ENCODE measurements around the gene NCKIPSD.

The NCKIPSD gene

DNA sequence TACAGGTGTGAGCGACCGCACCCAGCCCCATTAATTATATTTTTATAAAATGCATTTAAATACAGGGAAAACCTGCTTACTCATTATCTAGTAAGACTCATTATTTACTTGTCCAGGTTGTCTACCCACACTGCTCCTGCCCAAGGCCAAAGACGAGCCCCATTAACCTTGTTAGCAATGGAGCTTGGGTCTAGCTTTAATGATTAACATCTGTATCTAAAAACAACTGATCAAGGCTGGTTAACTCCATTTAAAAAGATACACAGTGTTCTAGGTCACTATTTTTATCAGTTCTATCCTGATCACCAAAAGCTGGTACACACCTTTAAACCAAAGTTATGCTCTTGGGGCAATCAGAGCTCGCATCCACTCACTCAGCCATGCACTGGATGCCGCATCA, 10.4 kb upstream of the NCKIPSD start:
- DNase-seq, result no peak

DNA sequence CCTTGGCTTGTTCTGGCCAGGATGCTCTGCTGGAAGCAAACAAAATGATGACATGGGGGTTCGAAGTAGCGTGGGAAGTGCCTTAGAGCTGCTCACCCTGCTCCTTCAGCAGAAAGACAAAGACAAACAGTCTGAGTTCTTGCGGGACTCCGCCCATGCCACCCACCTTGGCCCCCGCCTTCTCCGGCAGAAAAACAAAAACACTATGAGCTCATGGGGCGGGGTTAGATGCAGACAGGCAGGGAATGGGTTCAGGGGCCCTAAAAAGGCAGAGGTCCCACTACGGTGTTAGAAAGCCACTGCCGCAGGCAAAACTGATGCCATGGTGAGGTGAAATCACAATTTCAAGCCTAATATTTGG, 9.7 kb upstream of the NCKIPSD start:
- no peak for DNase-seq

DNA sequence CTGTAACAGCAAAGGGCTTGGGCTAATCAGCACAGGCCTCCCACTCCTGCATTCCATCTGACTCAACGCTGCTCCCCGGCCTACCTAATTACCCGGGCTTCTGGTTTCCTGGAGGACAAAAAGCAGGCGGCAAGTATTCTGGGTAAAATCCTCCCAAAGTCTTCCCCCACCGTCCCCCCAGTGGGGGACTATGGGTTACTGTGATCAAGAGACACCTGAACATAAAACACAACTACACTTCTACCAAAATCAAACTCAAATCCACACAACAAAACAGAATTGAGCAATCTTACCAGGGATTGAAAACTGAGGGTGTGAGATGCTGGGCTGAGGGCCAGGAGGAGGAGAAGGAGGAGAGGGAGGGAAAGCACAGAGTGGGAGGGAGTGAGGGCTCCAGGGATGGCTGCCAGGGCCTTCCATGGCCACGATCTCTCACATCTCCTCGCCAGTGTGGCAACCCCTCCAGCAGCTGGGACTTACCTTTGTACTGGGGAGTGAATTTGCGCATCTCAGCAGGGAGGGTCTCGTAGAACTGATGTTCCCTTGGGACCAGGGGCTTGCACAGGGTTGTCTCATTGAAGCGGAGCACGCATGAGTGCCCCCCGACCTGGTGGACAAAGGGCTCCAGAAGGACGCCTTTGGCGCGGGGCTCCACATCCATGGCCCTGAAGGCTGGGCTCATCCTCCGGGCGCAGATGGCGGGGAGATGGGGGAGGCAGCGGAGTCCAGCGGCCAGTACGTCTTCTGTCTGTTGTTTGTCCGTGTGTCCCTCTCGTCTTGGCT, 9.1 kb upstream of the NCKIPSD start:
- DNase-seq, result no peak

DNA sequence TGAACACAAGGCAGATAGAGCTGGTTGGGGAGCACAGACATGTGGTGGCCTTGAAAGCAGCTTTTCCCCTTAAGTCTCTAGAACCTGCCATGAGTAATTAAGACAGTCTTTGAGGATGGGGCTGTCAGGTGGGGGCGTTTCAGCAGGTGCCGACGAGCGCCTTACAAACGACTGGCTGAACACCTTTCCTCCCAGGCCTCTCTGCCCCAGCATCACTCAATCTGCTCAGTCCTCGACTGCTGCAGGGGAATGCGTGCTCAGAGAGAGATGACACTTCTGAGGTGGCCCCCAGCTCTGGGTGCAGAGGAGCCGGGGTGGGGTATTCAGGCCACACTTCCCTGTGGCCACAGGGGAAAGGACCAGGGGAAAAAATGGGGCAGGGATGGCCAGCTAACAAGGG, 8.1 kb upstream of the NCKIPSD start:
- DNase-seq, result no peak

DNA sequence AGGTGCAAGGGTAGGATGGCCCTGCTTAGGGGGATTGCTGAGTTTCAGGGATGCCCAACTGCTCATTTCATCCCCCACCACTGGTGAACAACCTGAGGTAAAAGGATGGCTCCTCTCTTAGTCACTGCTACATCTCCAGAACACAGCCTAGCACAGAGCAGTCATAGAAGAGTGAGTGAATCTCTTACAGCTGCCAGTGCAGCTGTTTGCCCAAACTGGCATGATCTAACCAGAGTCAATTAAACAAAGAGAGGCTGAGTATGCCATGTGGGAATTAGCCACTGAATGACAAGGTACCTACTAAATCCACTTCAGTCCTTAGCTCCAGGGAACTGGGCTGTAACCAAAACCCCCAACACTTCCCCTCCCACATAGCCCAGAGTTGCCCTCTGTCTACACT, 6.8 kb upstream of the NCKIPSD start:
- DNase-seq, result no peak

DNA sequence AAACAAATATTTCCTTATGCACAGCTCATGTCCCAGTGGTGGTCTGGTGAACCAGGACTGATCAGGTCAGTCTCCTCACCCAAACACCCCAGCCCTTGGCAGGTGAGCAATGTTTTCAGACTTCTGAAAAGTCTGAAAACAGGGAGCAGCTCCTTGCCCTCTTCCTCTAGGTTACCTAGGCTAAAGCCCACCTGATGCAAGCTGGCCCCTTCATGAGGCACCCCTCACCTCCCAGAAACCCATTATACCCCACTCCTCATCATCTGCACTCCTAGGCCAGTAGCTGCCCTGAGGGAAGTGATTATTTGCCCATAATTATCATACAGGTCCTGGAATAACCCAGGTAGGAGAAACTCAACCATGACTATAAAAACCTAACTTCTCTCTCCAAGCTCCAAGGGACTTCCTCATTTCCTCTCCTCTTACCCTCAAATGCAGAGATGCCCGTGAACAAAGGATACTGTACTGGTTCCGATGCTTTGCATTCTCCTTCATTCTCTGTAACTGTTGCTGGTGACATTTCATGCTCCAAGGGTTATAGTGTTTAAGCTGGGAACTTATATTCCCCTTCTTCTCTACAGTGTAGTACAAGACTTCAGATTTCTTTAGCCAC, 5.2 kb upstream of the NCKIPSD start:
- DNase-seq, result no peak

DNA sequence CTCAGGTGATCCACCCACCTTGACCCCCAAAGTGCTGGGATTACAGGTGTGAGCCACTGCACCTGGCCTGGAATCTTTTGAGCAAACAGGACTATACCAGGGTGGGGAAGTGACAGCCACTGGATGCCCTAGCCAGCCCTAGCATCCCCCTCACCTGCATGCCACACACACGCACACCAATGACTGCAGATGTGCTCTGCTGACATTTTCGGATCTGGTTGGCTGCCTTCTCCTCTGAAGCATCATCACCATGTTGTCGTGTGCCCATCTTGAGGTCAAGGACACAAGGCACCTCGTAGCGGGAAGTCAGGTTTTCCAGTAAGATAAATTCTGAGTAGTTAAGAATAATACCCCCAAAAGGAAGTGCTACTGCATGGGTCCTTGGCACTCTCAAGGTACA, 3.7 kb upstream of the NCKIPSD start:
- DNase-seq, result no peak

DNA sequence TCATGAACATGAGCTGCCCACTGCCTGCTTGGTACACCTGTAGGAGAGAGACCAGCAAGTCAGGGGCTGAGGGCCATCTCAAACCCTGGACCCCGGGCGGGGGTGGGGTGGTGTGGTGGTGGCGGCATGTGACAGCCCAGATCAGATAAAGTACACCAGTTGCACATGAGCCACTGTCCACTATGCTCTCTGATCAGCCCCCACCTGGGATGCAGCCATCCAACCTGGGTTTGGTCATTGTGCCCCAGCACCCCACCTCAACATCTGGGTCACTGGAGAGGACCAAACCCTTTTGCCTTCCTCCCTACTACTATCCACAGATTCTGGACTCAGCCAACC, 3.0 kb upstream of the NCKIPSD start:
- no peak for DNase-seq

DNA sequence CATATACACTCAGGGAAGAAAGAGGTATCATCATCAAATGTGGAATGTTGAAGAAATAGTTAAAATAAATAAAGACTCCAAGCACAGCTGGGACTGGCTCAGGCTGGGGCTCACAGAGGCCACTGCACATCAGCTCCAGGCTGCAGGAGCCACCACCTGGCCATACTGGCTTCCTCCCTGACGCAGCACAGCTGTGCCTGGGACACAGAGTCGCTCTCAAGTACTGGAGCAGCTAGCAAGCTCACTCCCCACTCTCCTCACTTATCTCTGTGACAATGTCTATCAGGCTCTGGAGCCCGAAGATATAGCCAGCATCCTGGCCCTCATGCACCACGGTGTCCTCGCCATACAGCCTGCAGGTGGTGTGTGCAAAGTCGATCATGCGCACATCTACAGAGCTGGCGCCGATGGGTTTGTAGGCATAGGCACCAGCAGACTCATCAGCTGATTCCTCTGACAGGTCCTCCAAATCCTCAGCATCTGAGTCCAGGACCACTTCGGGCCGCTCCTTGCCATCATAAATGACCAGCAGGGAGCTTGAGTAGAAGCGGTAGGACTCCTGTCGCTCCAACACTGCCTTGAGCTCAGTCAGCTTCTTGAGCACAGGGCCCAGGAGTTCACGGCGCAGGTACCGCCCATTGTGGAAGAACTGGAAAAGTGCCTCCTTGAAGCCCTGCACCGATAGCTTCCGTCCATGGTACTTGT, 2.5 kb upstream of the NCKIPSD start:
- no peak for DNase-seq

DNA sequence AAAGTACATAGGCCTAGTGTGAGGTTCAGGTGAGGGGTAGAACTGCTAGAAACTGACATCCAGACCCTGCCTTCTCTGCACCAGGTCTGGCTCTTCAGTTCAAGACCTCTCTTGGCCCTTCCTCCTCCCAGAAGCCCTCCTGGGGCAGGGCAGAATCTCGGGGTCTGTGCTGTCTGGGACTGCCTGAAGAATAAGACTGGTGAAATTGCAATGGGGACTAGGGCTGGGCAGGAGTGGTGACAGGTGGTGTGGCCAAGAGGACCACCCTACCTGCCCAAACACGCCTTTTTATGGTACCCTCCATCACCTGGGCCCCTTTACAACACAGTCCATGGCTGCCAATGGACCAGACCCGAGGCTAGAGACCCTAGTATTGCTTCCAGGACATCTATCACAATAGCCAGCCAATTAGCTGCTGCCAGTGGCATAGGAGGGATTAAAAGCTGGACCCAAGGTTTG, 1.5 kb upstream of the NCKIPSD start:
- no peak for DNase-seq

DNA sequence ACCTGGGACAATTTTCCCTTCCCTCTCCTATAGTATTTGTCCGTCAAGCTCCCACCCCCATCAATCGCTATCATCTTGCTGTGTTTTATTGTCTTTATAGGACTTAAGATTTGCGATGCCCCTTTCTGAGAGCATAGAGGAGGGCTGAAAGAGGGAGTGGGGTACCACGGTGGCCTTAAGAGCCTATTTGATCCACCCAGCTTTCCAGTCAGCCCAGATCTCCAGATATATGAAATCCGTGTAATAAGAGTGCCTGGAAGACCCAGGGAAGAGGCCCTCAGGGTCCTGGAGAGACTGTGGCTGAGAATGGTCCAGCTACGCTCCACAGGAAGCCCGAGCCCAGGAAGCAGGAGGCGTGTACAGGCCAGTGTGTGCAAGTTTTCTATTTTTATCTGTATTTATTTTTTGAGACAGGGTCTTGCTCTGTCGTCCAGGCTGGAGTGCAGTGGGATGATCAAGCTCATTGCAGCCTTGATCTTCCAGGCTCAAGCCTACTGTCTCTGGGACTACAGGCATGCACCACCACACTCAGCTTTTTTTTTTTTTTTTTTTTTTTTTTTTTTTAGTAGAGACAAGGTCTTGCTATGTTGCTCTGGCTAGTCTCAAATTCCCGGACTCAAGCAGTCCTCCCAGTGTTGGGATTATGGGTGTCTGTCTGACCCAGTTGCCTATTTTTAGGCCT, 964 bp upstream of the NCKIPSD start:
- no peak for DNase-seq

DNA sequence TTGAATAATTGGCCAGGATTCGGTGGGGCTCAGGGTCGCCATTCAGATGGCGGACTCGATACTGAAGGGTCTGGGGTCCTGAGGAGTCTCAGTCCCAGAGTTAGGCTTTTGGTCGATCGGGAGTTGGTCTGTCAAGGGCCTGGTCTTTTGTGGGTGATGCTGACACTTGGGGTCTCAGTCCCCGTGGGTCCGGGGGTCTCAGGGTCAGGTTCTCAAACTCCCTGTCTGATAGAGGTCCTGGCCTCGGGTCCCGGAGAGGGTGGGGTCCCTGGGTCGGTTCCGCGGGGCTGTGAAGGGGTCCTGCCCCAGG, 467 bp downstream of the NCKIPSD start:
- no peak for DNase-seq

DNA sequence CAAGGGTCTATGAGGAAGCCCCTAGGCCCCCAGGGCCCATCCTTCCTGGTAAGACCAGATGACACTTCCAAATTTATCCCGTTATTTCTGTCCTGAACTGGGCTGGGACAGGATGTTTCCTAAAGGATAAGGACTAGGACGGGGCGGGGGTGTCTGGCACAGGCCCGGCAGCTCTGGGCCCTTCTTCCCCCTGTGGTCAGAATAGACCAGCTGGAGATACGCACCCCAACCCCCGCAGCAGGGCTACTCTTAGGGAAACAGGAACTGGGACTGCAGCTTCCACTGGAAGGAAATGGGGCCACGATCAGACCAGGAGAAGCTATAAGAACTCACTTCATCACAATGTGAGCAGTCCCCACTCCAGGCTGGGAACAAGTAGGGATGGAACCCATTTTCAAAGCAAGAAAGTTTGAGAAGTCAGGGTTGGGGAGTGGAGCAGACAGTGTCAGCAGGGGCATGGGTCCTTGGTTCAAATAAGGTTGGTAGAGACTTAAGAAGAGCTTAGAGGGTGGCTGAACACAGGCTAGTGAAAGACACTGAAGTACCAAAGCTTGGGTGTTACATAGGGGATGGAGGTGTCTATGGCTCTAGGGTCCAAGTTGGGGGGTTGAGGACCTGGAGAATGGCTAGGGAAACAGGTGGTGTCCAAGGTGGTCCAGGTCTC, 1.1 kb downstream of the NCKIPSD start:
- no peak for DNase-seq

DNA sequence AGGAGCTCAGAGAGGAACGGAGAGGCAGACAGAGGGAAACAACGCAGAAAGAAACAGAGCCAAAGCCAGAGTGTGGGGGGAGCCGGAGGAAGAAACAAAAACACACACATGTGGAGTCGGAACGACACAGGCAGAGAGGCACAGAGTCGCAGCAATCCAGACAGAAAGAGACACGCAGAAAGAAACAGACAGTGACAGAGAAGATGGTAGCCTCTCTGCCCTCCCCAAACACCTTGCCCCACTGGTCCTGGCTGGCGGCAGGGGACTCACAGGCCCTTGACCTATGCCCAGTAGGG, 1.7 kb downstream of the NCKIPSD start:
- no peak for DNase-seq

DNA sequence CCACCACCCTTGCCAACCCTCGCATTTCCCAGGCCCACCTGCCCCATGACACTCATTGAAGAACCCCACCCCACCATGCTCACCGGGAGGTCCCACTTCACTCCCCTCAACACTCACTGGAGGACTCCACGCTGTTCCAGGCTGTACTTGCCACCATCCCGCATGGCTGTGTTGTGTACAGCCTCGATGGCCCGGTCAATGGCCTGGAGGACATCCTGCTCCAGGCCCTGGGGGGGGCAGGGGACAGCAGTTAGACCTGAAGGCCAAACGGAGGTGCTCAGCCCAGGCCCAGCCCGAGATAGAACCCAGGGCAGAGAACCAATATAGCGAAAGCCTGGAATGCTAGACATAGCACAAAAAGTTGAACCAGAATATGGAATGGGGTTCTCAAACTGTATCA, 2.9 kb downstream of the NCKIPSD start:
- no peak for DNase-seq

DNA sequence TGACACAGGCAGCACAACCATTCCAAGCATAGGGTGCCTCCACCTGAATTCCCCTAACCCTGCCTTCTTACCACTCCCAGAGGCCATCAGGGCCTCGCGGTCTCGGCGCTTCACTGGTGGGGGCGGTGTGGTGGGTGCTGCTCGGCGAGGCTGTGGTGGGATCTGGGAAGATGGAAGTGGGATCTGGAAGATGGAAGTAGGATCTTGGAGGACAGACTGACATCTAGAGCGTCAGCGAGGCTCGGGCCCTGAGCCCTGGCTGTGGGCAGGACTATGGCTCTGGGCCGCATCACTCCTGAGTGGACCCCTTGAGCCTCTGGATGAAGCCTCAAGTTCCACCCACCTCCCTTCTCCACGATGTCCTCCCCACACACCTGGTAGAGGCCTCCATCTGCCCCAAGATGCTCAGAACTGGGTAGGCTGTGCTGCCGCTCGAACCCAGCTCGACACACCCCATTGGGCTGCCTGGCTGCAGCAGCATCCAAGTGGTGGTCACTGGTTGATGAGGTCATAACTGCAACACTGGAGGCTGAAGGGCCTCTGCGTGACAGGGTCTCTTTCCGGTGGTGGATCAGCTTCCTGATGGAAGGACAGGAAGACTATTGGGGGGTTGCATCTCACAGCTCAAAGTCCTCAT, 3.6 kb downstream of the NCKIPSD start:
- no peak for DNase-seq

DNA sequence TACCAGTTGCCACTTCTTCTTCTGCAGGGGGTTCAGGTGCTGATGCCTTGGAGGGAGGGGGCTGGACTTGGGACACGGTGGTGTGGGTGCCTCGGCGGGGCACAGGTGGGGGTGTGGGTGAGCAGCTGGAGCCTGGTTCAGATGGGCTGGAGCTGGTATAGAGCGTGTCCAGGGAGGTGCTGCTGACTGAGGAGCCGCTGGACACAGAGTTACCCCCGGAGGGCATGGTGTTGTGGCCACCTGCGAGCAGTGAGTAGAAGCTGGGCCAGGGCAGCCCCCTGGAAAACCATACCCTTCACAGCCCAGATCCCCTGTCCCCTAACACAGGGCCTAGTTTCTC, 4.2 kb downstream of the NCKIPSD start:
- DNase-seq, result no peak

DNA sequence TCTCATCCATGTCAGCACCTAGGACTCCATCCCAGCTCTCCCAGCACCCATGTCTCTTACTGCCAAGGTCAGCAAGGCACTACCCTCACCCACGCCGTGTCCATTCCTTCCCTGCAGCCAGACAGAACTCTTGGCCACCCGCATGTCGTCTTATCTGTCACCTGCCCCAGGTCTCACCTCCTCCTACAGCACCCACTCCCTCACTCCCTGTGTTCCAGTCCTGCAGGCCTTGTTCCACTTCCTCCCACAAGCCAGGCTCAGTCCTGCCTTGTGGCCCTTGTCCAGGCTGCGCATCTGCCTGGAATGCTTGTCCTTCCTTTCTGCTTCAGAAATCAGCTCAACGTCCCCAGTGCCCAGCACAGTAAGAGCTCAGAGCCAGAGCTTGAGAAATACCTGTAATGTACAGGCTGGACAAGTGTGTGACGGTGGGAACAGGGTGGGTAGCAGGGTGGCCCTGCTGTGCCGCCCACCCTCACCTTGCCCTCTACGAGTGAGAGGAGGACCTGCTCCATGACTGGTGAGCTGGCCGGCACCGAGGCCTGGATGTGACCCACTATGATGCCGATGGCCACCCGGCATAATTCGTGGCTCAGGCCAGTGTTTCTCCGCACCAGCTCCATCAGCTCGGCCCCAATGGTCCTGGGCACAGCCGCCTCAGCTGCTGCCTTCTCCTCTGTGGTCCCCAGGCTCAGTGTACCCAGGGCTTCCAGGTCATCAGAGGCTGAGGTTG, 4.7 kb downstream of the NCKIPSD start:
- DNase-seq, result no peak

DNA sequence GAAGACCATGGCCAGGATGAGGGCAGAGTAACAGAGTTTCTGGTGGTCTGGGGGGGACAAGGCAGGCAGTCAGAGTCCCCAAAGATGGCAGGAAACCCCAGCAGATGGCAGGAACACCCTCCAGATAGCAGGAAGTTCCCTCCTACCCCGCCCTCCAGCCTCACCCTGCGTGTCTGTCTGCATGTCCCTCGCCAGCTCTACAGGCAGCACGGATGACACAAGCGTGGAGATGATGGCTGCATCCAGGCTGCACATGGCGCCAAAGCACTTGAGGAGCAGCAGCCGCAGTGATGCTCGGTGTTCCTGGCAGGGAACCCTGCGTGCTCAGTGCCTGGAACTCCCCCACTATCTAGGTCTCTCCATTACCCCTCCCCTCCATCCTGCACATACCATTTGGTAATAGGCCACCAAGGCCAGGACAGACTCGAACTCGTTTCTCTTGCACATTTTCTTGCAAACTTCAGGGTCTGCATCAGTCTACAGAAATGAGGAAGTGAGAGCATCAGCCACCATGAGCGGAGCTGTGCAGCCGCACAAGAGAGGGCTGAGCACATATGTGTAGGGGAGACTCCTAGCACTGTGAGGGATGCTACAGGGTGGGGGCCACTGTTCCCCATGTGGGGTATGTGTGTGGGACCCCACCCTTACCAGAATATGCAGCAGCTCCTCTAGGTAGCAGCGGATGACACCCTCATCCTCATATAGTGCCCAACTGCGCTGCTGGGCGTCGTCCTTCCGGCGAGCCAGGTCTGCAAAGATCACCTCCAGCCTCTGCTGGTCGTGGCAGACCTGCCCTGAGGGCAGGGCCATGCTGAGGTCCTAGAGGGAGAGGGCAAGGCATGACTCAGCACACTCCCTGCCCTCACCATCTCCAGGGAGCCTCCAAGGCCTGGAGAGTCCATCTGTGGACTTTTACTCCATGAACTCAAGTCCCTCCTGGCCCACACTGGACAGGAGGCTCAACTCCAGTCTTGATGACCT, 6.0 kb downstream of the NCKIPSD start:
- DNase-seq, result no peak

DNA sequence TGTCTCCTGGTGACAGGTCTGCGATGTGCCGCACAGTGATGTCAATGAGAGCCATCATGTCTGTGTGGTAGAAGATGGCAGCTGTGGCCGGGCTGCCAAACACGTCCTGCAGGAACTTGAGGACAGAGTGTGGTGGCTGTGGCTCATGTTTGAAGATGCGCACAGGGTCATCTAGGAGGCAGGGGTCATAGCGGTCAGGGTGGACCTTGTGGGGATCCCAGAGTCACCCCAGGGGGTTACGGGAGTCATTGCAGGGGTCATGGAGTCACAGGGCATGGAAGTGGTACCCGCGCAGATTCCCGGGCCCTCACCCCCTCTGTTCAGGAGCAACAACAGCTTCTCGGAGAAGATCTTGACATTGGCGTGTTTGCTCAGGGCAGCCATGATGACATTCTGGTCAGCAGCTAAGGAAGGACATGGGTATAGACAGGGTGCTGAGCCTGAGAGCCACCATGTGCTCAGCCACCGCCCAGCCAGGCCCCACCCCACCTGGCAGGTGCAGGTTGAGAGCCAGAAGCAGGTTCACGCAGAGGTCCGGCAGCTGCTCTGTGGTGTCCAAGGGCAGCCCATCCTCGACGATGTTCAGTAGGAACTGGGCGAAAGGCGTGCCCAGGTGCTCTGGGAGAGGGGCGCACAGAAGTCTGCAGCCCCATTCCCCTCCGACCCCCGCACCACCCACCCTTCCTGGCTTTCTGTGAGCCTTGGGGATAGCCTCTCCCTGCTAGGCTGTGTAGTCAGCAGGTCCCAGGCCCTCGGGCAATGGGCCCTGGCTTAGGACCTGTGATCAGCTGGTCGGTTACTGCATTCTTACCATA, 6.9 kb downstream of the NCKIPSD start:
- no peak for DNase-seq

Data from activated effector memory CD4-positive, alpha-beta T cell treated with anti-CD3 and anti-CD28 coated beads, Interleukin-2, amount 50 U/mL, for 16 hours (primary cell).